ENCODE data around the gene PRKN.

The PRKN gene

DNA sequence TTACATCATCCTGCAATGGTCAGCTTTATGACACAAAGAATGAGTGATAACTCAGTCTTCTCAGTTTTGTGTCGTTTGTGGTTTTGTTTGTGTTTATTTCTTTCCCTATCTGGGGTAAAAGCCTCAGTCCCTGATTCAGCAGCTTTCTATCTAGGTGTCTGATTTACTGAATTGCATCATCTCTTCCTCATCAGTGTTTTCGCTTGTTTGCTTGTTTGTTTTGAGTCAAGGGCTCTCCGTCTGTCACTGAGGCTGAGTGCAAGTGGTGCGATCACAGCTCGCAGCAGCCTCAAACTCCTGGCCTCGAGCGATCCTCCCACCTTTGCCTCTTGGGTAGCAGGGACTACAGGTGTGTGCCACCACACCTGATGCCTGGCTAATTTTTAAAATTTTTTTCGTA lies 548.9 kb downstream of the PRKN start:
- Histone ChIP-seq H3K27ac (ENCODE audit: low read length) (no peak overlapping the region), H3K9me3 (ENCODE audit: control insufficient read depth in 1 of 2, low read length in 2 of 2) (no peaks in the 10 kb centered on the region), H3K36me3 (ENCODE audit: control insufficient read depth in 1 of 2, insufficient read depth in 2 of 2, low read length in 2 of 2) (no peaks in the 10 kb centered on the region), H3K27me3 (ENCODE audit: low read depth, low read length) (no peaks in the 10 kb centered on the region), H3K4me1 (ENCODE audit: control insufficient read depth in 1 of 2, insufficient read depth in 2 of 2, low read length in 2 of 2) (no peaks in the 10 kb centered on the region), H3K4me3 (ENCODE audit: low read depth in 1 of 2, low read length in 2 of 2) (no peak overlapping the region)

DNA sequence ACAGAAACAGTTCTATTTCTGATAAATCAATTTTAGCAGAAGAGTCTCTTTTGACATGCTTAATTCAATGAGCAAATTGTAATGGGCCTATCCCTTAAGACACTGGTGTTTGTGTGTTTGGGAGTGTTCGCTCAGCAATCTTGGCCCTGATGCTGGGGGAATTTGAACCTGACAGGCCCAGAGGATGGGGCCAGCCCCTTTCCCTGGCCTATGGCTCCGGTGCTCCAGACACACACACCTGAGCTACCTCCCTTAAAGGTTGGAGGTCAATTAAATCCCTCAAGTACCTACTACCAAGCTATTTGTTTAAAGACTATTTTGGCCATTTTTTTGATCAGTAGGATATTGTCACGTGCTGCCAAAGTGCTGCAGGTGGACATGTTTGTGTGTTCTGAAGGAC lies 549.3 kb downstream of the PRKN start:
- no peak overlapping the region for H3K27ac ChIP-seq (ENCODE audit: low read length)
- no peaks in the 10 kb centered on the region for H3K4me1 ChIP-seq (ENCODE audit: control insufficient read depth in 1 of 2, insufficient read depth in 2 of 2, low read length in 2 of 2)
- no peak overlapping the region for H3K4me3 ChIP-seq (ENCODE audit: low read depth in 1 of 2, low read length in 2 of 2)
- no peaks in the 10 kb centered on the region for H3K9me3 ChIP-seq (ENCODE audit: control insufficient read depth in 1 of 2, low read length in 2 of 2)
- H3K27me3 ChIP-seq (ENCODE audit: low read depth, low read length): no peaks in the 10 kb centered on the region
- no peaks in the 10 kb centered on the region for H3K36me3 ChIP-seq (ENCODE audit: control insufficient read depth in 1 of 2, insufficient read depth in 2 of 2, low read length in 2 of 2)

DNA sequence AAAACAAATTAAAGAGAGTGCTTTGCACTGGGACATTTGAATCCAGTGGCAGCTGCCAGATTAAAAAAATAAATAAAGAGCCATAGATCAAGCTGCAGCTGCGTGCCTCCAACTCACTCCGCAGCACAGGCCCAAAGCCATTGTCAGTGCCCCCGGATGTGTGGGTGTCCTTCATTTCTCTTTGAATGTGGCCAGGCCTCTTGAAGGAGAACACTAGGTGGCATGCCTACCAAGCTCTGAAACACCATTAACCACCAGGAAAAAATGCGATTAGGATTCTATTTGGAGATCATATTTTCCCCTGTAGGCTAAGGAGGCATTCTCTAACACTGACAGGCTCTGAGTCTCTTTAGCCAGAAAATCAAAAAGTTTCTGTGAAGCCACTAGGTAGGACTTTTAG lies 549.8 kb downstream of the PRKN start:
- Histone ChIP-seq H3K27ac (ENCODE audit: low read length) (no peak overlapping the region), H3K4me1 (ENCODE audit: control insufficient read depth in 1 of 2, insufficient read depth in 2 of 2, low read length in 2 of 2) (no peaks in the 10 kb centered on the region), H3K9me3 (ENCODE audit: control insufficient read depth in 1 of 2, low read length in 2 of 2) (no peaks in the 10 kb centered on the region), H3K27me3 (ENCODE audit: low read depth, low read length) (no peaks in the 10 kb centered on the region), H3K36me3 (ENCODE audit: control insufficient read depth in 1 of 2, insufficient read depth in 2 of 2, low read length in 2 of 2) (no peaks in the 10 kb centered on the region), H3K4me3 (ENCODE audit: low read depth in 1 of 2, low read length in 2 of 2) (no peak overlapping the region)

DNA sequence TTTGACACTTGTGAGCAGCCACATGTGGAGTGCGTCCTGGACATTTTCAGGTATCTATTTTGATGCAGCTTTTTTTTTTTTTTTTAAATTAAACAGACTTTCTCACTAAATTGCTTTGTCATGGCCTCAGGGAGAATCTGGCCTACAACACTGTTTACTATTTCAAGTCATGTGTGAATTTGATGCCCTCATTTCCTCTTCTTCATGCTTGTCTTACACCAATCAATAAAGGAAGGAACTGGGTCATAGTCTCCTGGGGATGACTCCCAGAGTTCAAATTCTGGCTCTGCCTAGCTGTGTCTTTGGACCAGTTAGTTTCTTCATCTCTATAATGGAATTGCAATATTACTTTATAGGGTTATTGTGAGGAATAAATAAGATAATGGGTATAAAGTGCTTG lies 554.1 kb downstream of the PRKN start:
- no peaks in the 10 kb centered on the region for H3K36me3 ChIP-seq (ENCODE audit: control insufficient read depth in 1 of 2, insufficient read depth in 2 of 2, low read length in 2 of 2)
- H3K4me1 ChIP-seq (ENCODE audit: control insufficient read depth in 1 of 2, insufficient read depth in 2 of 2, low read length in 2 of 2): no peaks in the 10 kb centered on the region

DNA sequence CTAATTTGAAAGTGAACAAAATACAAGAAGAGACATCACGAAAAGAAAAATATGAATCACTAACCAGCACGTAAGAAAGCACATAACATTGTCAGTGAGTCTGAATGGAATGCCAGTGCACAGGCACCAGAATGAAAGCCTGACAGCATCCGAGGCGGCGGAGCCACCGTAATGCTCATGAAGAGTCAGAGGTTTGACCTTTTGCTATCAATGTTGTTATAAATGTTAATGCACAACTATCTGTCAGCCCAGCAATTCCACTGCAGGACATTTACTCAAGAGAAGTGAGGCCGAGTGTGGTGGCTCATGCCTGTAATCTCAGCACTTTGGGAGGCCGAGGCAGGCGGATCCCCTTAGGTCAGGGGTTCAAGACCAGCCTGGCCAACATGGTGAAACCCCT lies 562.1 kb downstream of the PRKN start:
- Histone ChIP-seq H3K27ac (ENCODE audit: low read length) (no peak overlapping the region), H3K9me3 (ENCODE audit: control insufficient read depth in 1 of 2, low read length in 2 of 2) (no peaks in the 10 kb centered on the region), H3K4me3 (ENCODE audit: low read depth in 1 of 2, low read length in 2 of 2) (no peak overlapping the region), H3K4me1 (ENCODE audit: control insufficient read depth in 1 of 2, insufficient read depth in 2 of 2, low read length in 2 of 2) (no peaks in the 10 kb centered on the region), H3K27me3 (ENCODE audit: low read depth, low read length) (no peaks in the 10 kb centered on the region), H3K36me3 (ENCODE audit: control insufficient read depth in 1 of 2, insufficient read depth in 2 of 2, low read length in 2 of 2) (no peaks in the 10 kb centered on the region)

More for the DNA sequence above, 554.1 kb downstream of the PRKN start:
- no peak overlapping the region for H3K4me3 ChIP-seq (ENCODE audit: low read depth in 1 of 2, low read length in 2 of 2)
- H3K27me3 ChIP-seq (ENCODE audit: low read depth, low read length): no peaks in the 10 kb centered on the region
- H3K27ac ChIP-seq (ENCODE audit: low read length): no peak overlapping the region
- no peaks in the 10 kb centered on the region for H3K9me3 ChIP-seq (ENCODE audit: control insufficient read depth in 1 of 2, low read length in 2 of 2)

DNA sequence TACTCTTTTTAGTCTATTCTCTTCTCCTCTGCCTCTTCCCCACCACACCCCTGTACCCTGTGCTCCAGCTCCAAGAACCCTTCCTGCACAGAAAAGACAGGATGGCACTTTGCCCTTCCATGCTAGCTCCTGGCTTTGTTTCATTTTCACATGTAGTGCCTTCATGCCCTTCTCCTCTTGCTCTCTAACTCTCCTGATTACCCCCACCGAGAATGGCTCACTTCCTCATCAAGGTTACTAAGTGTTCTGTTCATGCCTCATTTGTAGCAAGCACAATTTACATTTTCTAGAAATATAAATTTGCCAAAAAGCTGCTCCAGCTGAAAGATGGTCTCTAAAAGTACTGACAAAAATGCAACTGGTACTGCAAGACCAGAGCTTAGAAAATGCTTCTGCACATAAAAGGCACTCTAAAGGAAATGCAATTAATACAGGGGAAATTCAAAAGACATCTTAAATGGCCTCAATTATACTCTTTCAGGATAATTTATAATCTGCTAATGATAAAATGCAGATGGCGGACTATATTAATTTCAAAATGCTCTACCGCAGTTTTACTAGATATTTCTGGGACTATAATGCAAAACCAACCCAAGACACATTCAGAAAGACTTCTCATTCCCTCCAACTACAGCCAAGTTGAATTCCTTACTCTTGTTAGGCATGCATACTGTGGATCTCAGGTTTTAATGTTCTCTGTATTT lies 570.2 kb downstream of the PRKN start:
- H3K36me3 ChIP-seq (ENCODE audit: control insufficient read depth in 1 of 2, insufficient read depth in 2 of 2, low read length in 2 of 2): no peaks in the 10 kb centered on the region
- no peaks in the 10 kb centered on the region for H3K9me3 ChIP-seq (ENCODE audit: control insufficient read depth in 1 of 2, low read length in 2 of 2)
- no peaks in the 10 kb centered on the region for H3K27me3 ChIP-seq (ENCODE audit: low read depth, low read length)
- H3K4me3 ChIP-seq (ENCODE audit: low read depth in 1 of 2, low read length in 2 of 2): no peak overlapping the region
- peaks cover 0 to 8% of the 10 kb centered on the region in 2 donors for H3K4me1 ChIP-seq (ENCODE audit: control insufficient read depth in 1 of 2, insufficient read depth in 2 of 2, low read length in 2 of 2)
- no peak overlapping the region for H3K27ac ChIP-seq (ENCODE audit: low read length)

DNA sequence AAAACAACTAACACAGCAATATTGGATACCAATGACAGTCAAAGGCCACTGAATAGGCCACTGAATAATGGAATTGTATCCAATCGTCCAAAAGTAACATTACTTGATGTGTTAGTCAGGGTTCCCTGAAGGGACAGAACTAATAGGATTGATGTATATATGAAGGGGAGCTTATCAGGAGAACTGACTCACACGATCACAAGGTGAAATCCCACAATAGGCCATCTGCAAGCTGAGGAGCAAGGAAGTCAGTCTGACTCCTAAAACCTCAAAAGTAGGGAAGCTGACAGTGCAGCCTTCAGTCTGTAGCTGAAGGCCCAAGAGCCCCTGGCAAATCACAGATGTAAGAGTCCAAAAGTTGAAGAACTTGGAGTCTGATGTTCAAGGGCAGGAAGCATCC lies 571.4 kb downstream of the PRKN start:
- Histone ChIP-seq H3K27ac (ENCODE audit: low read length) (no peak overlapping the region), H3K4me3 (ENCODE audit: low read depth in 1 of 2, low read length in 2 of 2) (no peak overlapping the region), H3K9me3 (ENCODE audit: control insufficient read depth in 1 of 2, low read length in 2 of 2) (no peaks in the 10 kb centered on the region), H3K27me3 (ENCODE audit: low read depth, low read length) (no peaks in the 10 kb centered on the region), H3K4me1 (ENCODE audit: control insufficient read depth in 1 of 2, insufficient read depth in 2 of 2, low read length in 2 of 2) (peaks cover 0 to 8% of the 10 kb centered on the region in 2 donors), H3K36me3 (ENCODE audit: control insufficient read depth in 1 of 2, insufficient read depth in 2 of 2, low read length in 2 of 2) (no peaks in the 10 kb centered on the region)

DNA sequence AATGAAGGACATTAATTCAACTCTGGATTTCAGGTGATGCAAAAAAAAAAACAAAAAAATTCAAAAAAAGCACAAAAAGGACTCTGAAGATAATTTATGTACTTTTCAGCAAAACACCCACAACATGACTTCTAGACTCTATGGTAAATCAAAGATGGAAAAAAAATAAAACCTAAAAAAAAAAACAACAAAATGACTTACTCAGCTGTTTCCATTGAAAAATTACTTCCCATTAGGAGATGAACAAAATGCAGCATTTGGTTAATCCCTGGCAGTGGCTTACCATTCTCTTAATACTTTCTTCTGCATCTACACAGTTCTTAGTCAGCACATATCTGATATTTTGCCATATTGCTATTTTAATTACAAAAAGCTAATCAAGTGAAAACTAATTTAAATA lies 572.6 kb downstream of the PRKN start:
- Histone ChIP-seq H3K36me3 (ENCODE audit: control insufficient read depth in 1 of 2, insufficient read depth in 2 of 2, low read length in 2 of 2) (no peaks in the 10 kb centered on the region), H3K27ac (ENCODE audit: low read length) (no peak overlapping the region), H3K9me3 (ENCODE audit: control insufficient read depth in 1 of 2, low read length in 2 of 2) (no peaks in the 10 kb centered on the region), H3K27me3 (ENCODE audit: low read depth, low read length) (no peaks in the 10 kb centered on the region), H3K4me3 (ENCODE audit: low read depth in 1 of 2, low read length in 2 of 2) (no peak overlapping the region), H3K4me1 (ENCODE audit: control insufficient read depth in 1 of 2, insufficient read depth in 2 of 2, low read length in 2 of 2) (peaks cover 0 to 8% of the 10 kb centered on the region in 2 donors)

DNA sequence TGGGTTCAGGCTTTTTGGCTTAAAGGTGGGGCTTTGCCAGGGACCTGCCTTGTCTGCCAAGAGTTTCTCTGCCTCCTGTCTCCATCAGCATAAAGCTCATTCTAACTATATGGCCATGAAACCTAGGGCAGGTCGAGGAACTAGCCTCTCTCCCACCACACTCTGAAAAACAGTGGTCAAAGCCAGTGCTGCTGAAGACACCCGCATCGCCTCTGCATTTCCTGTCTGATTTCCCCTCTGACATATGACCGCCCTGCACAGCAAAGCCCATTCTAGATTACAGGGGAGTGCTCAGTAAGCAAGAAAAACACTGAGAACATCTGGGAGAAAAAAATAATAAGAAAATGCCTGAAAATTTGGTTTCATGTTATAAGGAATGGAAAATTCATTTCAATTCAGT lies 573.6 kb downstream of the PRKN start:
- Histone ChIP-seq H3K9me3 (ENCODE audit: control insufficient read depth in 1 of 2, low read length in 2 of 2) (no peaks in the 10 kb centered on the region), H3K27me3 (ENCODE audit: low read depth, low read length) (no peaks in the 10 kb centered on the region), H3K4me1 (ENCODE audit: control insufficient read depth in 1 of 2, insufficient read depth in 2 of 2, low read length in 2 of 2) (peaks cover 0 to 8% of the 10 kb centered on the region in 2 donors), H3K36me3 (ENCODE audit: control insufficient read depth in 1 of 2, insufficient read depth in 2 of 2, low read length in 2 of 2) (no peaks in the 10 kb centered on the region), H3K27ac (ENCODE audit: low read length) (no peak overlapping the region), H3K4me3 (ENCODE audit: low read depth in 1 of 2, low read length in 2 of 2) (no peak overlapping the region)

DNA sequence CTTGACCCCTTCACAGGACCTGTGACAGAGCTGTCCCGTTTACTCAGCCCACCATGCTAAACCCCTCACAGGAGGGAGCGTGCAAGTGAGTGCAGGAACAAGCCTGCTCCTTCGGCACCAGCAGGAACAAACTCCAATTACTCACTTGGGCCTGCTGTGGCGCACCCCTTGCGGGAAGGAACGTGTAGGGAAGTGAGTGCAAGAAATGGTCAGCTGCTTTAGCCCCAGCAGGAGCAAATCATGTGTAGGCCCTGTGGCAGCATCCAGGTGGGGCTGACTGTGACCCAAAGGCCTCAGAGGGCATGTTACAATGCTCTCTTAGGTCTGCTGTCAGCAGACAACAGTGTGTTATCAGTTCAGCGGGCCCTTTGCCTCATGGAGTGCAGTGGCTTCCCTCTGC lies 574.4 kb downstream of the PRKN start:
- Histone ChIP-seq H3K4me3 (ENCODE audit: low read depth in 1 of 2, low read length in 2 of 2) (no peak overlapping the region), H3K27ac (ENCODE audit: low read length) (no peak overlapping the region), H3K4me1 (ENCODE audit: control insufficient read depth in 1 of 2, insufficient read depth in 2 of 2, low read length in 2 of 2) (peaks cover 0 to 8% of the 10 kb centered on the region in 2 donors), H3K36me3 (ENCODE audit: control insufficient read depth in 1 of 2, insufficient read depth in 2 of 2, low read length in 2 of 2) (no peaks in the 10 kb centered on the region), H3K9me3 (ENCODE audit: control insufficient read depth in 1 of 2, low read length in 2 of 2) (no peaks in the 10 kb centered on the region), H3K27me3 (ENCODE audit: low read depth, low read length) (no peaks in the 10 kb centered on the region)

DNA sequence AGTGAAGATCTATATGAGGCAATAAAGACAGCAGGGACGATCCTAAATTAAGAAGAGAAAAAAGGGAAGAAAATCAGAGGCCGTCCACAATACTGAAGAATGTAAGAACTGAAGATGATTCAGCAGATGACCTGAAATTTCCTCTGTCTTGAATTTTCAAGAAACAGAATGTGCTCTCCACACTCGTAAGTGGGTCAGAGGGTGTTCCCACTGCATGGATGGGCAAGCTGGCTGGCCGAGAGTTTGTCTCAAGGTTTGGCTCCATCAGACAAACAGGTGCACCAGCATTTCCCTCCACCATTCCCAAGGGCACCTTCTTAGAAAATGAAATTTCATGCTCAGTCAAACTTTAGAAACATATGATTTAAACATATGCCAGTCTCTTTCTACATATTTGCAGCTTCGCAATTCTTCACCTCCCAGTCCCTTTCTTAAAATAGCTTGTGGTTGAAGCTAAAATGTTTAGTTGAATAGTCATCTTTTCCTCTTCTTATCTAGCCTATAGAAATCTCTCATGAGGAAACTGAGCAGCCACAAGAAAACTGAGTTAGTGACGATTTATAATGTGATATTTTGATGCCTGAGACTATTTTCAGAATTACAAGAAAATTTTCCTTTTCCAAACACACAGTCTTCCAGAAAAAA lies 576.4 kb downstream of the PRKN start:
- Histone ChIP-seq H3K36me3 (ENCODE audit: control insufficient read depth in 1 of 2, insufficient read depth in 2 of 2, low read length in 2 of 2) (no peaks in the 10 kb centered on the region), H3K9me3 (ENCODE audit: control insufficient read depth in 1 of 2, low read length in 2 of 2) (no peaks in the 10 kb centered on the region), H3K27me3 (ENCODE audit: low read depth, low read length) (no peaks in the 10 kb centered on the region), H3K27ac (ENCODE audit: low read length) (no peak overlapping the region), H3K4me3 (ENCODE audit: low read depth in 1 of 2, low read length in 2 of 2) (no peak overlapping the region), H3K4me1 (ENCODE audit: control insufficient read depth in 1 of 2, insufficient read depth in 2 of 2, low read length in 2 of 2) (no peaks in the 10 kb centered on the region)

DNA sequence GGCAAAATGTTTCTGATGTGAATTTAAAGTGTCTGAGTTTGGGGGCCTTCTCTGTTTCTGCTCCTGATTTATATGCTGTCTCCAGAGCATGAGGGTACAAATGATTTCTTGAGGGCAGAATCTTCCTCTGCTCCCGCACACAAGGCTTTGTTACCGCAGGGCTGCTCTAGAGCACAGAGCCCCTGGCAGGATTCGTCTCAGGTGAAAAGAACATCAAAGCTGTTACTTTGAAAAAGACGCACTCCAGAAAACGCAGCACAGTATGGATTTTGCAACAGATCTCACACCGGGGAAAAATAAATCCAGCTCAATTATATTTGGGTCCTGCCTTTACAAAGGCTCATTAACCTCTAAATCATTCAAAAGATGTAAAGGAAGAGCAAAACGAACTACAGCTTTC lies 577.3 kb downstream of the PRKN start:
- H3K4me1 ChIP-seq (ENCODE audit: control insufficient read depth in 1 of 2, insufficient read depth in 2 of 2, low read length in 2 of 2): no peaks in the 10 kb centered on the region
- H3K9me3 ChIP-seq (ENCODE audit: control insufficient read depth in 1 of 2, low read length in 2 of 2): no peaks in the 10 kb centered on the region
- no peak overlapping the region for H3K4me3 ChIP-seq (ENCODE audit: low read depth in 1 of 2, low read length in 2 of 2)
- H3K27ac ChIP-seq (ENCODE audit: low read length): no peak overlapping the region
- no peaks in the 10 kb centered on the region for H3K27me3 ChIP-seq (ENCODE audit: low read depth, low read length)
- H3K36me3 ChIP-seq (ENCODE audit: control insufficient read depth in 1 of 2, insufficient read depth in 2 of 2, low read length in 2 of 2): no peaks in the 10 kb centered on the region
